ENCODE results near the gene INHBC.
"Not testable (repeated sequence)": the region's sequence is repeated elsewhere in the genome, so short reads cannot be mapped to it uniquely, and the experiment has no call there.

INHBC gene

DNA sequence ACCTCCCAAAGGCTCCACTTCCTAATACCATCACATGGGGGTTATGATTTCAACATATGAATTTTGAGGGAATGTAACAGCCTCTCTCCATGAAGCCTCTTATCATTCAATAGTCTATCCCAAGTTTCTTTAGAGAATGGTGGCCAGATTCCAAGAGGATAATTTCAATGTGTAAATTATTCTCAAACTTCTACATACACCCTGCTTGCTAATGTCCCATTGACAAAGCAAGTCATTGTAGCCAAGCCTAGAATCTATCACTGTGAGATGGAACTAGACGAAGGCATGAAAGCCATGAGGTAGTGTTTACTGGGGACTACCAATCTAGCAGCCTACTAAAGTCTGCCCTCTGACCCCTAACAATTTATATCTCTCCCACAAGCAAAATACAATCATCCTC lies 3.8 kb downstream of the INHBC start:
- H3K4me3 ChIP-seq (ENCODE audit: low read depth, low read length): no peak overlapping the region
- TF ChIP-seq, protein P1, sequence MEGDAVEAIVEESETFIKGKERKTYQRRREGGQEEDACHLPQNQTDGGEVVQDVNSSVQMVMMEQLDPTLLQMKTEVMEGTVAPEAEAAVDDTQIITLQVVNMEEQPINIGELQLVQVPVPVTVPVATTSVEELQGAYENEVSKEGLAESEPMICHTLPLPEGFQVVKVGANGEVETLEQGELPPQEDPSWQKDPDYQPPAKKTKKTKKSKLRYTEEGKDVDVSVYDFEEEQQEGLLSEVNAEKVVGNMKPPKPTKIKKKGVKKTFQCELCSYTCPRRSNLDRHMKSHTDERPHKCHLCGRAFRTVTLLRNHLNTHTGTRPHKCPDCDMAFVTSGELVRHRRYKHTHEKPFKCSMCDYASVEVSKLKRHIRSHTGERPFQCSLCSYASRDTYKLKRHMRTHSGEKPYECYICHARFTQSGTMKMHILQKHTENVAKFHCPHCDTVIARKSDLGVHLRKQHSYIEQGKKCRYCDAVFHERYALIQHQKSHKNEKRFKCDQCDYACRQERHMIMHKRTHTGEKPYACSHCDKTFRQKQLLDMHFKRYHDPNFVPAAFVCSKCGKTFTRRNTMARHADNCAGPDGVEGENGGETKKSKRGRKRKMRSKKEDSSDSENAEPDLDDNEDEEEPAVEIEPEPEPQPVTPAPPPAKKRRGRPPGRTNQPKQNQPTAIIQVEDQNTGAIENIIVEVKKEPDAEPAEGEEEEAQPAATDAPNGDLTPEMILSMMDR (IDR thresholded peaks at IDR 0.05; ENCODE audit: control insufficient read depth, extremely low read depth, insufficient read depth): no peak
- no peak for DNase-seq (ENCODE audit: low read depth)

DNA sequence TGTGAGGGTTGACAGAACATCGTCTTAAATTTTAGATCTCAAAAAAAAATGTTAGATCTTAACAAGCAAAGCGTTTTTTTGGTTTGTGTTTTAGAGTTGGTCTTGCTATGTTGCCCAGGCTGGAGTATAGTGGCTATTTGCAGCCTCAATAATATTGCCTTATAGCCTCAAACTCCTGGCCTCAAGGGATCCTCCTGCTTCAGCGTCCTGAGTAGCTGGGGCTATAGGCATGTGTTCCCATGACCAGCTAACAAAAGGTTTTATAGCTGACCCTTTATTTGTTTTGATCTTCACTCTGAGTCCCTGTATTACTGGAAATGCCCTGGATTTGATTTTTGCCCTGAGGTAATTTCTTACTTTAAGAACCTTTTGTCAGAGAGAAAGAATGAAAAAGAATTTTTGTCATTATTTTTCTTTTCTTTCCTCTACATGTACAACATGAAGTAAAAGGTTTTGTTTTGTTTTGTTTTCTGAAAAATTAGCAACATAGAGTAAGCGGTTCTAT lies 5.2 kb downstream of the INHBC start:
- H3K4me3 ChIP-seq (ENCODE audit: low read depth, low read length): no peak overlapping the region
- DNase-seq (ENCODE audit: low read depth): no peak
- TF ChIP-seq, protein P1 (IDR thresholded peaks at IDR 0.05; ENCODE audit: control insufficient read depth, extremely low read depth, insufficient read depth): no peak

DNA sequence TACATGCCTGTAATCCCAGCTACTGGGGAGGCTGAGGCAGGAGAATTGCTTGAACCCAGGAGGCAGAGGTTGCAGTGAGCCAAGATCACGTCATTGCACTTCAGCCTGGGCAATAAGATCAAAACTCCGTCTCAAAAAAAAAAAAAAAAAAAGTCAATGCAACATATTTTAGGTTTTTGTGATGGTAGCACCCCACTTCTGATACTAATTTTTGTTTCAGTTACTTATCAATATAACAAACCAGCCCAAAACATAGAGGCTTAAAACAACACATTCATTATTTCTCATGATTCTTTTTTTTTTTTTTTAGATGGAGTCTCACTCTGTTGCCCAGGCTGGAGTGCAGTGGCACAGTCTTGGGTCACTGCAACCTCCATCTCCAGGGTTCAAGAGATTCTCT lies 6.8 kb downstream of the INHBC start:
- not testable (repeated sequence) for H3K4me3 ChIP-seq (ENCODE audit: low read depth, low read length); DNase-seq (ENCODE audit: low read depth)

DNA sequence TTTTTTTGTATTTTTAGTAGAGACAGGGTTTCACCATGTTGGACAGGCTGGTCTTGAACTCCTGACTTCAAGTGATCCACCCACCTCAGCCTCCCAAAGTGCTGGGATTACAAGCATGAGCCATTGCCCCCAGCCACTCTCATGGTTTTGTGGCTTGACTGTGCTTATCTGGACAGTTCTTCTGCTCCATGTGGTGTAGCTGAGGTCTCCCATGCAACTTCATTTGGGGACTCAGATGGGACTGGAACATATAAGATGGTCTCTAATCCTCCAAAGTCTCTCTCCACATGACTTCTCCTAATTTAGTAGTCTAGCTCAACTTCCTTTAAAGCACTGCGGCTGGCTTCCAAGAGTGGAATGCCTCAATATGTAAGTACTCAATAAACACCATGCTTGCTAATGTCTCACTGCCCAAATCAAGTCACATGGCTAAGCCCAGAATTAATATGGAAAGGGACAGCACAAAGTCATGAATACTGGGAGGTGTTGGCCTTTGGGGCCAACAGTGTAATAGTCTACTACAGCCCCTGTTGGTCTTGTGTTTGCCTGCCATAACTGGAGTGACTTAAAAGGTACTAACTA lies 7.4 kb downstream of the INHBC start:
- no peak for DNase-seq (ENCODE audit: low read depth)
- H3K4me3 ChIP-seq (ENCODE audit: low read depth, low read length): no peak overlapping the region
- TF ChIP-seq, protein P1 (IDR thresholded peaks at IDR 0.05; ENCODE audit: control insufficient read depth, extremely low read depth, insufficient read depth): no peak

DNA sequence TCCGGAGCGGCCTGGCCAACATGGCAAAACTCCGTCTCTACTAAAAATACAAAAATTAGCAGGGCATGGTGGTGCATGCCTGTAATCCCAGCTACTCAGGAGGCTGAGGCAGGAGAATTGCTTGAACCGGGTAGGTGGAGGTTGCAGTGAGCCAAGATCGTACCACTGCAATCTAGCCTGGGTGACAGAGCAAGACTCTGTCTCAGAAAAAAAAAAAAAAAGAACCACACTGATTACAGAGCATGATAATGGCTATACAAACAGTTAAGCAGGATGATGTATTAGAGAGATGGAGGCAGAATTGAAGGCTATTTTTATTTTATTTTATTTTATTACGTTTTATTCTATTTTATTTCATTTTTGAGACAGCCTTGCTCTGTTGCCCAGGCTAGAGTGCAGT lies 9.8 kb downstream of the INHBC start:
- H3K4me3 ChIP-seq (ENCODE audit: low read depth, low read length): not testable (repeated sequence)

DNA sequence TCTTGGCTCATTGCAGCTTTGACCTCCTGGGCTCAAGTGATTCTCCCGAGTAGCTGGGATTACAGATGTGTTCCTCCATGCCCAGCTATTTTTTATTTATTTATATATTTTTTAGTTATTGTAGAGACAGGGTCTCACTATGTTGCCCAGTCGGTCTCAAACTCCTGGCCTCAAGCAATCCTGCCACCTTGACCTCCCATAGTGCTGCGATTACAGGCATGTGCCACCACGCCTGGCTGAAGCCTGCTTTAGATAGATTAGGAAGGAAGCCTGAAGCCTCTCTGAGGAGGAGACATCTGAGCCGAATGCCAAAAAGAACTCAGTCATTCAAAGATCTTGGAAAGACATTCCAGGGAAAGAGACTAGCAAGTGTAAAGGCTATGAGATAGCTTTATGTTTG lies 10.2 kb downstream of the INHBC start:
- no peak for DNase-seq (ENCODE audit: low read depth)
- no peak overlapping the region for H3K4me3 ChIP-seq (ENCODE audit: low read depth, low read length)
- TF ChIP-seq, protein P1 (IDR thresholded peaks at IDR 0.05; ENCODE audit: control insufficient read depth, extremely low read depth, insufficient read depth): no peak

More for the DNA sequence above, 9.8 kb downstream of the INHBC start:
- not testable (repeated sequence) for DNase-seq (ENCODE audit: low read depth)

DNA sequence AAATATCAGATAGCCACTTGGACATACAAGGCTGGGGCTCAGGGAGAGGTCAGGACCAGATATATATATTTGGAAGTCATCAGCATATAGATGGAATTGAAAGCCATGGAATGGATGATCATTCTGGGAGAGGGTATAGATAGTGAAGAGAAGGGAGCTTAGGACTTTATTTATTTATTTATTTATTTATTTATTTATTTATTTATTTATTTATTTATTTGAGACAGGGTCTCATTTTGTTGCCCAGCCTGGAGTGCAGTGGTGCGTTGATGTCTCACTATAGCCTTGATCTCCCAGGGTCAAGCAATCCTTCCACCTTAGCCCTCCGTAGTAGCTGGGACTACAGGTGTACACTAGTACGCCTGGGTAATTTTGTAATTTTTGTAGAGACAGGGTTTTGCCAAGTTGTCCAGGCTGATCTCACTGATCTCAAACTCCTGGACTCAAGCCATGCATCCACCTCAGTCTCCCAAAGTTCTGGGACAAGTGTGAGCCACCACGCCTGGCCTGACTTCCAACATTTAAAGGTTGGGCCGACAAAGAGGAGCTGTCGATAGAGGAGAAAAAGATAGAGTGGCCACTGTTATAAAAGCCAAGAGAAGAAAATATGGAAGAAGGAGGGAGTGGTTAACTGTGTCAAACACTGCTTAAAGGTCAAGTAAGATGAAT lies 11.8 kb downstream of the INHBC start:
- no peak overlapping the region for H3K4me3 ChIP-seq (ENCODE audit: low read depth, low read length)
- DNase-seq (ENCODE audit: low read depth): no peak
- TF ChIP-seq, protein P1 (IDR thresholded peaks at IDR 0.05; ENCODE audit: control insufficient read depth, extremely low read depth, insufficient read depth): no peak

DNA sequence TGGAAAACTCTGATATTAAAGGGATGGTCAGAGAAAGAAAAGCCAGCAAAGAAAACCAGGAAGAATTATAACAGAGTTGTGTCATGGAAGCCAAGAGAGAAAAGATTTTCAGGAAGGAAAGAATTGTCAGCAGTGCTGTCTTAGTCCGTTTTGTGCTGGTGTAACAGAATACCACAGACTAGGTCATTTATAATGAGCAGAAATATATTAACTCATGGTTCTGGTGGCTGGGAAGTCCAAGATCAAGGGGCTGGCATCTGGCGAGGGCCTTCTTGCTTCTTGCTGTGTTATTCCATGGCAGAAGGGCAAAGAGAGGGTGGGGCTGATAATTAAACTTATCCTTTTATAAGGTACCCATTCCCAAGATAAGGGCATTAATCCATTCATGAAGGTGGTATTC lies 14.1 kb downstream of the INHBC start:
- TF ChIP-seq, protein P1 (IDR thresholded peaks at IDR 0.05; ENCODE audit: control insufficient read depth, extremely low read depth, insufficient read depth): no peak
- H3K4me3 ChIP-seq (ENCODE audit: low read depth, low read length): no peak overlapping the region
- no peak for DNase-seq (ENCODE audit: low read depth)
